H1 (cell line): ENCODE data around the gene NXPH2. TPM values are rescaled to one million over a fixed set of nuclear protein-coding genes. Genes with fewer than 3 reads are reported as not detected.

Experiments
- CTCF ChIA-PET: fragments of 300-600 bp; sonication (Branson Sonifier 250); formaldehyde crosslinking; loops from one replicate; lab custom pipeline; 2021; ENCODE audit not compliant: partially characterized antibody; lab: Charles Lee
- POLR2A ChIA-PET: fragments of 300-600 bp; sonication (Branson Sonifier 250); formaldehyde crosslinking; loops from one replicate; lab custom pipeline; 2021; ENCODE audit warnings: inconsistent platforms; ENCODE audit not compliant: partially characterized antibody; lab: Charles Lee
- DNase-seq, 2 experiments: peaks; one replicate each; pipeline versions ENCODE4 v3.0.0 to v3.0.0-alpha.2; 2010 to 2022; ENCODE audit warnings: low spot score in 2 of 2, low read depth in 1 of 2, mixed read lengths in 1 of 2
- FAIRE-seq: peaks from 2 replicates; lab custom pipeline; 2011; peaks lifted over from hg19 to GRCh38; lab: Jason Lieb, UNC
- H2AFZ ChIP-seq: 2 replicates; pipeline ENCODE4 v1.8.1; 2012; ENCODE audit warnings: low read length, inconsistent platforms
- H2AK5ac ChIP-seq: 2 replicates; pipeline ENCODE4 v1.6.1; 2013; ENCODE audit warnings: low read depth, low read length
- H2BK120ac ChIP-seq: replicated peaks from 2 replicates; pipeline ENCODE3; 2013; ENCODE audit warnings: low read depth, low read length, inconsistent platforms
- H2BK12ac ChIP-seq: 2 replicates; pipeline ENCODE4 v1.6.1; 2013; ENCODE audit warnings: low read depth, low read length
- H2BK15ac ChIP-seq: 2 replicates; pipeline ENCODE4 v1.6.1; 2013; ENCODE audit warnings: low read length
- H2BK20ac ChIP-seq: 2 replicates; pipeline ENCODE4 v1.6.1; 2013; ENCODE audit warnings: low read length
- H2BK5ac ChIP-seq: 2 replicates; pipeline ENCODE4 v1.6.1; 2013; ENCODE audit warnings: low read depth, low read length
- H3K14ac ChIP-seq: 2 replicates; pipeline ENCODE4 v1.6.1; 2013; ENCODE audit warnings: inconsistent platforms; ENCODE audit not compliant: insufficient read length
- H3K18ac ChIP-seq: 2 replicates; pipeline ENCODE4 v1.6.1; 2013; ENCODE audit warnings: low read length; ENCODE audit errors: extremely low read depth
- H3K23ac ChIP-seq: 2 replicates; pipeline ENCODE4 v1.6.1; 2013; ENCODE audit warnings: inconsistent platforms; ENCODE audit not compliant: insufficient read length
- H3K23me2 ChIP-seq: 2 replicates; pipeline ENCODE4 v1.6.1; 2013; ENCODE audit warnings: low read depth, low read length
- H3K27ac ChIP-seq: 2 replicates; pipeline ENCODE4 v1.6.1; 2011; ENCODE audit warnings: low read depth, low read length, inconsistent platforms
- H3K27me3 ChIP-seq, 4 experiments: replicated peaks in 1 of 4; 1 replicate in 1 of 4; 2 replicates in 3 of 4; pipeline versions ENCODE4 v1.6.1 to v1.8.1; 2011 to 2013; ENCODE audit warnings: low read length in 3 of 4, mild to moderate bottlenecking in 3 of 4, inconsistent platforms in 2 of 4, mixed read lengths in 2 of 4, moderate library complexity in 1 of 4; ENCODE audit not compliant: control insufficient read depth in 3 of 4, insufficient read depth in 3 of 4; ENCODE audit errors: extremely low read depth in 1 of 4
- H3K36me3 ChIP-seq, 4 experiments: 2 replicates each; pipeline versions ENCODE4 v1.6.1 to v1.8.1; 2011 to 2013; ENCODE audit warnings: mild to moderate bottlenecking in 4 of 4, low read length in 3 of 4, moderate library complexity in 2 of 4, control low read depth in 1 of 4, inconsistent platforms in 1 of 4; ENCODE audit not compliant: insufficient read depth in 4 of 4, control insufficient read depth in 2 of 4
- H3K4ac ChIP-seq: replicated peaks from 2 replicates; pipeline ENCODE3; 2013; ENCODE audit warnings: low read length, low read depth, mixed read lengths, inconsistent platforms; ENCODE audit not compliant: insufficient read length
- H3K4me1 ChIP-seq, 4 experiments: replicated peaks in 1 of 4; 1 replicate in 1 of 4; 2 replicates in 3 of 4; pipeline versions ENCODE4 v1.6.1 to v1.8.1; 2011 to 2013; ENCODE audit warnings: low read length in 3 of 4, inconsistent platforms in 2 of 4, mixed read lengths in 1 of 4; ENCODE audit not compliant: insufficient read depth in 4 of 4, control insufficient read depth in 3 of 4
- H3K4me2 ChIP-seq, 2 experiments: 2 replicates each; pipeline versions ENCODE4 v1.6.1 to v1.8.1; 2011 to 2013; ENCODE audit warnings: low read depth in 2 of 2, low read length in 2 of 2, control low read depth in 1 of 2, inconsistent platforms in 1 of 2, mild to moderate bottlenecking in 1 of 2; ENCODE audit not compliant: insufficient read depth in 1 of 2
- H3K4me3 ChIP-seq, 4 experiments: fragments of 200-600, 300-600 bp in 1 of 4; sonication (generic), shearing (Covaris generic), sonication (Bioruptor Twin) in 1 of 4; 2 replicates each; pipeline versions ENCODE4 v1.5.1 to v1.8.1; 2011 to 2016; ENCODE audit warnings: low read length in 4 of 4, low read depth in 3 of 4, control low read depth in 2 of 4, inconsistent platforms in 2 of 4, mild to moderate bottlenecking in 2 of 4, mixed read lengths in 1 of 4, moderate library complexity in 1 of 4; ENCODE audit not compliant: insufficient read depth in 2 of 4; ENCODE audit errors: extremely low read depth in 1 of 4
- H3K56ac ChIP-seq: replicated peaks from 2 replicates; pipeline ENCODE3; 2013; ENCODE audit warnings: low read depth, mild to moderate bottlenecking, mixed read lengths, low read length, inconsistent platforms; ENCODE audit not compliant: insufficient read length
- H3K79me1 ChIP-seq: 2 replicates; pipeline ENCODE4 v1.6.1; 2013; ENCODE audit warnings: low read depth, low read length, control low read depth
- H3K79me2 ChIP-seq, 2 experiments: 2 replicates each; pipeline versions ENCODE4 v1.6.1 to v1.8.1; 2012 to 2013; ENCODE audit warnings: low read length in 2 of 2, mild to moderate bottlenecking in 2 of 2, inconsistent platforms in 1 of 2; ENCODE audit not compliant: insufficient read depth in 2 of 2, control insufficient read depth in 1 of 2
- H3K9ac ChIP-seq, 4 experiments: replicated peaks in 1 of 4; 1 replicate in 1 of 4; 2 replicates in 3 of 4; pipeline versions ENCODE4 v1.6.1 to v1.8.1; 2011 to 2013; ENCODE audit warnings: low read depth in 3 of 4, low read length in 3 of 4, control low read depth in 2 of 4, mild to moderate bottlenecking in 2 of 4, moderate library complexity in 2 of 4, inconsistent platforms in 1 of 4; ENCODE audit errors: extremely low read depth in 1 of 4
- H3K9me3 ChIP-seq, 2 experiments: 2 replicates each; pipeline versions ENCODE4 v1.6.1 to v1.8.1; 2012 to 2013; ENCODE audit warnings: mild to moderate bottlenecking in 2 of 2, moderate library complexity in 2 of 2, control low read depth in 1 of 2, inconsistent platforms in 1 of 2, low read depth in 1 of 2, low read length in 1 of 2, mixed read lengths in 1 of 2; ENCODE audit not compliant: insufficient read depth in 2 of 2
- H4K20me1 ChIP-seq, 2 experiments: replicated peaks in 1 of 2; 2 replicates each; pipeline versions ENCODE3 to v1.8.1; 2011 to 2013; ENCODE audit warnings: inconsistent platforms in 2 of 2, low read length in 2 of 2, mild to moderate bottlenecking in 1 of 2; ENCODE audit not compliant: insufficient read depth in 2 of 2, control insufficient read depth in 1 of 2
- H4K5ac ChIP-seq: 2 replicates; pipeline ENCODE4 v1.6.1; 2013; ENCODE audit warnings: low read length, low read depth, mixed read lengths, inconsistent platforms; ENCODE audit not compliant: insufficient read length
- H4K8ac ChIP-seq: 2 replicates; pipeline ENCODE4 v1.8.0; 2013; ENCODE audit warnings: mild to moderate bottlenecking, moderate library complexity, low read length, inconsistent platforms; ENCODE audit not compliant: insufficient read depth; ENCODE audit errors: extremely low read depth
- H4K91ac ChIP-seq: replicated peaks from 2 replicates; pipeline ENCODE3; 2013; ENCODE audit warnings: low read length, mixed read lengths, inconsistent platforms; ENCODE audit not compliant: insufficient read length
- BACH1 ChIP-seq: IDR thresholded peaks from 2 replicates; pipeline ENCODE4 v1.6.1; 2012; ENCODE audit warnings: low read length, improper control_type of control experiment
- CBX8 ChIP-seq: fragments of 300-800, 300-1000 bp; sonication (generic); IDR thresholded peaks from 2 replicates; pipeline ENCODE4 v1.7.1; 2016; ENCODE audit warnings: low read depth, low read length, borderline replicate concordance
- CHD1 ChIP-seq: IDR thresholded peaks from 2 replicates; pipeline ENCODE4 v1.6.1; 2012; ENCODE audit warnings: low read depth, low read length, improper control_type of control experiment
- E2F6 ChIP-seq: IDR thresholded peaks from 2 replicates; pipeline ENCODE4 v1.6.1; 2012; ENCODE audit warnings: inconsistent platforms
- EGR1 ChIP-seq: IDR thresholded peaks from 2 replicates; pipeline ENCODE4 v1.6.1; 2011; ENCODE audit warnings: low read depth, low read length, borderline replicate concordance
- EZH2 ChIP-seq: fragments of 200-600 bp; sonication (generic); IDR thresholded peaks from 2 replicates; pipeline ENCODE4 v1.7.1; 2012; ENCODE audit warnings: low read depth, mild to moderate bottlenecking, moderate library complexity, low read length, inconsistent platforms; ENCODE audit not compliant: severe bottlenecking
- GABPA ChIP-seq: IDR thresholded peaks from 2 replicates; pipeline ENCODE4 v1.6.1; 2011; ENCODE audit warnings: mild to moderate bottlenecking, low read length, moderate library complexity, borderline replicate concordance; ENCODE audit not compliant: insufficient read depth
- GTF2F1 ChIP-seq: IDR thresholded peaks from 2 replicates; pipeline ENCODE4 v1.6.1; 2012; ENCODE audit warnings: low read depth, low read length, improper control_type of control experiment, borderline replicate concordance
- KDM1A ChIP-seq: fragments of 200-600, 300-600 bp; sonication (generic); IDR thresholded peaks from 2 replicates; pipeline ENCODE4 v1.7.1; 2016; ENCODE audit warnings: mild to moderate bottlenecking, low read length, borderline replicate concordance
- KDM4A ChIP-seq: IDR thresholded peaks from one replicate; pipeline ENCODE4 v1.7.1; 2012; ENCODE audit warnings: low read depth, mild to moderate bottlenecking, moderate library complexity, low read length, inconsistent platforms; ENCODE audit not compliant: severe bottlenecking
- POLR2AphosphoS5 ChIP-seq: IDR thresholded peaks from 2 replicates; pipeline ENCODE4 v1.6.1; 2011; ENCODE audit warnings: low read depth, low read length
- RXRA ChIP-seq: IDR thresholded peaks from 2 replicates; pipeline ENCODE4 v1.6.1; 2011; ENCODE audit warnings: low read depth, mild to moderate bottlenecking, low read length, moderate library complexity; ENCODE audit not compliant: insufficient read depth
- SP1 ChIP-seq: IDR thresholded peaks from 2 replicates; pipeline ENCODE4 v1.6.1; 2011; ENCODE audit warnings: low read depth, low read length
- TAF7 ChIP-seq: optimal IDR thresholded peaks from 2 replicates; pipeline ENCODE3; 2011; ENCODE audit warnings: low read depth, mild to moderate bottlenecking, inconsistent platforms, low read length, moderate library complexity, borderline replicate concordance
- TCF12 ChIP-seq: IDR thresholded peaks from 2 replicates; pipeline ENCODE4 v1.6.1; 2011; ENCODE audit warnings: low read depth, mild to moderate bottlenecking, low read length
- WGBS, 2 experiments: shearing (Covaris generic) in 1 of 2; methylation state at CpG; one replicate each; pipeline versions ENCODE4 v1.1.6 to v1.1.7; 2013 to 2015; ENCODE audit warnings: low lambda C conversion rate in 2 of 2, mixed read lengths in 2 of 2, inconsistent platforms in 1 of 2, low coverage in 1 of 2, missing lambda C conversion rate in 1 of 2; ENCODE audit not compliant: insufficient replicate concordance in 2 of 2, insufficient coverage in 1 of 2, insufficient read length in 1 of 2; ENCODE audit errors: extremely low coverage in 1 of 2, missing lambda C conversion rate in 1 of 2; 5-methylcytosine and 5-hydroxymethylcytosine counted together
- polyA plus RNA-seq, 7 experiments: library from polyadenylated mRNA; depleted of rRNA in 3 of 7; stranded (reverse) in 5 of 7; unstranded in 2 of 7; fragments of >200 nt in 5 of 7; fragments of 200-250 nt in 2 of 7; gene quantifications; 1 replicate in 5 of 7; 2 replicates in 1 of 7; 4 replicates in 1 of 7; pipeline versions ENCODE4 v1.2.1 to v1.2.3, GENCODE V29; 2011 to 2013; ENCODE audit warnings: missing spikeins in 2 of 7, mixed read lengths in 2 of 7
- total RNA-seq: library from RNA; stranded (reverse); fragmentation: NEBNext Ultra II Directional; extraction: Animal tissue kit (Norgen Biotek cat#: 25700); gene quantifications from 2 replicates; pipeline ENCODE4 v1.2.1, GENCODE V29; 2021

The NXPH2 gene
- total and polyA plus RNA-seq, 2 of the 8 experiments (the other 6 are each of a cell fraction or from before 2014, with no cell fraction given) = 1.9 to 6.9 TPM

DNA sequence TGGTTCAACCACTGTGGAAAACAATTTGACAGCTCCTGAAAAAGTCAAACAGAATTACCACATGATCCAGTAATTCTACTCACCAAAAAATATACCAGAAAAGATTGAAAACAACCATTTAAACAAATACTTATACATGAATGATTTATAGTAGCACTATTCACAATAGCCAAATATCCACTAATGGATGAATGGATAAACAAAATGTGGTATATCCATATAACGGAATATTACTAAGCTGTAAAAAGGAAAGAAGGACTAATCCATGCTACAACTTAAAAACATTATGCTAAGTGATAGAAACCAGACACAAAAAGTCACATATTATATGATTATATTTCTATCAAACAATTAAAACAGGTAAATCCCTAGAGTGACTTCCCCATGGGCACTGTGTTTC is 147.1 kb downstream of the NXPH2 start:
- CTCF ChIA-PET = interaction anchor here (1.0 kb wide), 1 partner anchor 193 kb away, joined by 3 read pairs; no protein-coding TSS in a partner anchor

More for the DNA sequence above, 147.1 kb downstream of the NXPH2 start:
- WGBS, 2 experiments = 88% methylated on average over 1 of the region's 1 CpG; no CpG with 5 or more reads in 1 of the 2 experiments
- Histone ChIP-seq H3K18ac (no peak overlapping the region), H3K36me3 (no peaks in the 10 kb centered on the region), H2AFZ (no peak overlapping the region), H3K23me2 (no peaks in the 10 kb centered on the region), H2BK5ac (no peak overlapping the region), H4K91ac (no peak overlapping the region), H3K27me3 (no peaks in the 10 kb centered on the region), H3K4ac (no peak overlapping the region), H4K5ac (no peak overlapping the region), H2BK20ac (no peak overlapping the region), H3K27ac (no peak overlapping the region), H3K79me2 (no peaks in the 10 kb centered on the region), H4K8ac (no peak overlapping the region), H3K9me3 (peaks cover 0 to 7% of the 10 kb centered on the region in 2 experiments; a peak in 1 of 4 replicates), H3K4me3 (no peak overlapping the region), H3K56ac (no peak overlapping the region), H4K20me1 (no peaks in the 10 kb centered on the region), H3K4me2 (no peak overlapping the region), H2BK15ac (no peak overlapping the region), H2AK5ac (no peak overlapping the region), H3K9ac (no peak overlapping the region), H3K4me1 (no peaks in the 10 kb centered on the region), H3K23ac (no peak overlapping the region), H3K14ac (no peak overlapping the region), H2BK120ac (no peak overlapping the region), H2BK12ac (no peak overlapping the region), H3K79me1 (no peaks in the 10 kb centered on the region)
- DNase-seq (no peak), FAIRE-seq (no peak)
- POLR2A ChIA-PET = no interaction called here
- TF ChIP-seq BACH1 (no peak), GABPA (no peak), POLR2AphosphoS5 (no peak), EZH2 (no peak), E2F6 (no peak), GTF2F1 (no peak), CHD1 (no peak), CBX8 (no peak), EGR1 (no peak), TAF7 (no peak), TCF12 (no peak), SP1 (no peak), KDM1A (no peak), RXRA (no peak), KDM4A (no peak)
